ENCODE data around the gene PGS1. TPM values are rescaled to one million over a fixed set of nuclear protein-coding genes. Genes with fewer than 3 reads are reported as not detected.

PGS1 gene
- total RNA-seq, 2 experiments from 2014 or later, result 73.3 to 75.0 TPM

DNA sequence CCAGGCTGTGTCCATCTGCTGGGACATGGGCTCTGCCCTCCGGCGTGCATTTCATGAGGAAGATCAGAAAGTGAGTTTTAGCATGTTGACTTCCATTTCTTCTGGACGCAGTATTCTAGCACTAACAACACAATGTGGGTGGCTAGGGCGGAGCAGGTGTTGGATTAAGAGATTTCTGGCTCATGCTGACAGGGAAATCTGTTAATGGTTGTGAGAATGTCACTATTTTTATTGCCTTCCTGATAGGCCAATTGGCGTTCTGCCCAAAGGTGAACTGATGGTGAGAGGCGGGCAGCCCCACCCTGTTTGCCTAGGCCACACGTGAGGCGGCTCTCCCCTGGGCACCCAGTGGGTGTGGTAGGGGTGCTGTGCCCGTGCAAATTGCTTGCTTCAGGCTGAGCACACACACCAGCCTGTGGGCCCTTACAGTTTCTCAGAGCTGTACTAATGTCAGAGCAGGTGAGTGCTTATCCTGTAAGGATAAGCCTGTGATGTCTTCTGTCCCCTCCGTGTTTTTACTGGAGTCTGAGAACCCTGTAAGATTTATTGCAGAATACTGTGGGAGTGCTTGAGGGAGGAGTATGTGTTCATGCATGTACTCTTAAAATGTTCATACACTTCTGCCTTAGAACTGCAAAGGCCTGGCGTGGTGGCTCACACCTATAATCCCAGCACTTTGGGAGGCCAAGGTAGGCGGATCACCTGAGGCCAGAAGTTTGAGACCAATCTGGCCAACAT is 30.9 kb downstream of the PGS1 start:
- DNase-seq (no peak), ATAC-seq (no peak)
- Mint-ChIP-seq H3K27me3 (no peaks in the 10 kb centered on the region), H3K27ac (peak overlapping the region; percentile 22), H3K4me3 (no peak overlapping the region), H3K36me3 (ENCODE audit: low read depth) (peaks cover 47% of the 10 kb centered on the region), H3K4me1 (peaks cover 62% of the 10 kb centered on the region), H3K9me3 (ENCODE audit: low read depth) (no peaks in the 10 kb centered on the region)
- intact Hi-C loops (cut with DNase I, micrococcal nuclease), result no loop called here
- CTCF ChIA-PET, result interaction anchor here (0.7 to 0.8 kb wide), 2 partner anchors 34 to 457 kb away, joined by 3 to 4 read pairs; no protein-coding TSS in a partner anchor
- POLR2A ChIA-PET, result interaction anchor here (0.6 kb wide), 1 partner anchor 171 kb away, joined by 4 read pairs; no protein-coding TSS in a partner anchor

DNA sequence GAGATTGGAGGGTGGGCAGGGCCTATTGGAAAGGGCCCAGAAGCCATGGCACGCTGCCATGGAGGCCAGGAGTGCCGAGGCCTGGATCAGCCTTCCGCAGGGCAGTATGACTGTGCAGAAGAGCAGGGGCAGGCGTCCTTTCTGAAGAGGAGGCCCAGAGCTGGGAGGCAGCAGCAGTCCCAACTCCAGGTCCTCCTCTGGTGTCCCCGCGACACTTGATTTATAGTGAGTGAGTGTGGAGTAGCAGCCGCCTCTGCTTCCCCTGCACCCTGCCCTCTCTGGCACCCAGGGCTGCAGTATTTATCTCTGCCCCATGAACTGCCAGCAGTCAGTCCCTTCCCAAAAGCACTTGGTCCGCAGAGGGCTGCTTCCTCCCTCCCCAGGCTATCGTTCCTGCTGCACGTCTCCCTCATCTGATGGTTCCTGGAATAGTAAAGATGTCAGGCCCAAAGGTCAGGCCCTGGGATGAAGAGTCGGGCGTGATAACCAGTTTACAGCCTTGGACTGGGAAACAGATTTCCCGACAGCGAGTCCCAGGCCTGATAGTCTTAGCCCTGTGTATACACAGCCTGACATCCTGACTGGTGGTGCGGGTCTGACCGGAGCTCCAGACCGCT is 32.9 kb downstream of the PGS1 start:
- intact Hi-C loops (cut with DNase I, micrococcal nuclease), result no loop called here
- Mint-ChIP-seq H3K9me3 (ENCODE audit: low read depth) (no peaks in the 10 kb centered on the region), H3K4me1 (peaks cover 76% of the 10 kb centered on the region), H3K27ac (peak overlapping the region; percentile 28), H3K27me3 (no peaks in the 10 kb centered on the region), H3K4me3 (no peak overlapping the region), H3K36me3 (ENCODE audit: low read depth) (peaks cover 45% of the 10 kb centered on the region)
- ChIA-PET CTCF (interaction anchor here (1.0 to 1.9 kb wide), 10 partner anchors 8 to 160 kb away, joined by 3 to 7 read pairs (median 4); partner anchors contain the start of gene SOCS3), POLR2A (interaction anchor here (1.0 kb wide), 1 partner anchor 158 kb away, joined by 4 read pairs; no protein-coding TSS in a partner anchor)
- no peak for ATAC-seq
- no peak for DNase-seq

DNA sequence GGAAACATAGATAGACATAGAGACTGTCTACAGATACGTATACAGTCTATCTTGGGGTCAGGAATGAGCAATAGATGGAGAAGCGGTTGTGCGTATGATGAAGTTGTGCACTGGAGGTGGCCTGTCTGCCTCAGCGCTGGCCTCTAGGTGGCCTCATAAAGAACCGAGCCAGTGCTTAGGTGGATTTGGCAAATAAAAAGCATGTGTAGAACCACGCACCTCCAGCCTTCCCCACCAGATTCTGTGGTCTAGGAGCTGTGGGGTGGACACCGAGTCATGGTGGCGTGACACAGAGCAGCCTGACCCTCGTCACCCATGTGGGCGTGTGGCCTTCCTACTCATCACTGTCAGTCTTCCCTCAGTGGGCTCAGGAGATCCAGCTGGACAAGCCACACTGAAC is 34.0 kb downstream of the PGS1 start:
- H3K27me3 Mint-ChIP-seq, result no peaks in the 10 kb centered on the region
- H3K4me1 Mint-ChIP-seq, result peaks cover 78% of the 10 kb centered on the region
- intact Hi-C loops (cut with DNase I, micrococcal nuclease), result no loop called here
- H3K9me3 Mint-ChIP-seq (ENCODE audit: low read depth), result no peaks in the 10 kb centered on the region
- peak; percentile 27 for ATAC-seq
- CTCF ChIA-PET, result interaction anchor here (0.6 to 1.9 kb wide), 11 partner anchors 10 to 297 kb away, joined by 3 to 7 read pairs (median 3); partner anchors contain the start of gene SOCS3
- peak overlapping the region; percentile 92 for H3K27ac Mint-ChIP-seq
- POLR2A ChIA-PET, result interaction anchor here (1.0 kb wide), 2 partner anchors 31 to 159 kb away, joined by 3 to 4 read pairs; no protein-coding TSS in a partner anchor
- peaks cover 52% of the 10 kb centered on the region for H3K36me3 Mint-ChIP-seq (ENCODE audit: low read depth)
- peak; percentile 76 for DNase-seq
- peak overlapping the region; percentile 9 for H3K4me3 Mint-ChIP-seq

DNA sequence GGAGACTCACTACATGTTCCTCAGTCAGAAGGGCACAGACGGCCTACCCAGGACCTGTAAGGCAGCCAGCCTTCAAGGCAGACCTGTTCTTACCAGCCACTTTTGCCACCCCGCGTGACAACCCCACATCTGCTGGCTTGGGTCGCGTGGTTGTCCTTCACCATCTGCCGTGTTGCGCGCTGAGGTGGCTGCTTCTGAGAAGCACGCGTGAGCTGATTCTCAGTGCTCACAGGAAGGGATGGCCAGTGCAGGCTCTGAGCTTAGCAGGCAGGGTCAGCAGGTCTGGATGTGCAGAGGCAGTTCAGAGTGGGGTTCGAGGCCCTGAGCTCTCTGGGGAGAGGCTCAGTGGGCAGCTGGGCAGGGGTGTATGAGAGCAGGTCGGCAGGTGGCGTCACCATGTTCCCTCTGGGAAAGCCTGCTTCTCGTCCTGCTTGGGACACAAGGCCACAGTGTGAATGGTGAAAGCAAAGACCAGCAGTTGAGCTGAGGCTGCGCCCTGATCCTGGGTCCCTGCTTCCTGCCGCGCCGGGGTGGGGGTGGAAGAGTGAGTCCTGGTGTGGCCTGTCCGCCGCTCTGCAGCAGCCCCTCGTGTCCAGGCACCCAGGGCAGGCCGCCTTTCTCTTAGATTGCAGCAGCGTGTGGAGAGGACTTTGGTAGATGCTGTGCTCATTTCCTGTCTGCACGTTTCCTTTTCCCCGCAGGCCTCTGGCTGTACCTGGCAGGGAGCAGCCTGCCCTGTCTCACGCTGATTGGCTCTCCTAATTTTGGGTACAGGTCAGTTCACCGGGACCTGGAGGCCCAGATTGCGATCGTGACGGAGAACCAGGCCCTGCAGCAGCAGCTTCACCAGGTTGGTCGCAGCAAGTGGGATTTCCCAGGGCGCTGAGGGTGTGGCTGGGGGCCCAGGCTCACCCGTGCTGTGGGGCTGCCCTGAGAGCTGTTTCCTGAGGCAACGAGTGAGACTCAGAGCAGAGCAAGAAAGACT is 36.0 kb downstream of the PGS1 start:
- Mint-ChIP-seq H3K27ac (peak overlapping the region; percentile 92), H3K4me1 (peaks cover 75% of the 10 kb centered on the region), H3K27me3 (no peaks in the 10 kb centered on the region), H3K36me3 (ENCODE audit: low read depth) (peaks cover 62% of the 10 kb centered on the region), H3K4me3 (peak overlapping the region; percentile 70), H3K9me3 (ENCODE audit: low read depth) (no peaks in the 10 kb centered on the region)
- intact Hi-C loops (cut with DNase I, micrococcal nuclease), result loop anchor here in 1 of 2 experiments (2.0 kb wide), 1 partner anchor 164 kb away; no protein-coding TSS in a partner anchor
- POLR2A ChIA-PET, result interaction anchor here (0.6 kb wide), 1 partner anchor 10 kb away, joined by 7 read pairs; no protein-coding TSS in a partner anchor
- ATAC-seq (peak; percentile 54), DNase-seq (peak; percentile 82)
- CTCF ChIA-PET, result interaction anchor here (0.5 to 1.0 kb wide), 4 partner anchors 69 to 311 kb away, joined by 3 to 4 read pairs (median 4); no protein-coding TSS in a partner anchor

DNA sequence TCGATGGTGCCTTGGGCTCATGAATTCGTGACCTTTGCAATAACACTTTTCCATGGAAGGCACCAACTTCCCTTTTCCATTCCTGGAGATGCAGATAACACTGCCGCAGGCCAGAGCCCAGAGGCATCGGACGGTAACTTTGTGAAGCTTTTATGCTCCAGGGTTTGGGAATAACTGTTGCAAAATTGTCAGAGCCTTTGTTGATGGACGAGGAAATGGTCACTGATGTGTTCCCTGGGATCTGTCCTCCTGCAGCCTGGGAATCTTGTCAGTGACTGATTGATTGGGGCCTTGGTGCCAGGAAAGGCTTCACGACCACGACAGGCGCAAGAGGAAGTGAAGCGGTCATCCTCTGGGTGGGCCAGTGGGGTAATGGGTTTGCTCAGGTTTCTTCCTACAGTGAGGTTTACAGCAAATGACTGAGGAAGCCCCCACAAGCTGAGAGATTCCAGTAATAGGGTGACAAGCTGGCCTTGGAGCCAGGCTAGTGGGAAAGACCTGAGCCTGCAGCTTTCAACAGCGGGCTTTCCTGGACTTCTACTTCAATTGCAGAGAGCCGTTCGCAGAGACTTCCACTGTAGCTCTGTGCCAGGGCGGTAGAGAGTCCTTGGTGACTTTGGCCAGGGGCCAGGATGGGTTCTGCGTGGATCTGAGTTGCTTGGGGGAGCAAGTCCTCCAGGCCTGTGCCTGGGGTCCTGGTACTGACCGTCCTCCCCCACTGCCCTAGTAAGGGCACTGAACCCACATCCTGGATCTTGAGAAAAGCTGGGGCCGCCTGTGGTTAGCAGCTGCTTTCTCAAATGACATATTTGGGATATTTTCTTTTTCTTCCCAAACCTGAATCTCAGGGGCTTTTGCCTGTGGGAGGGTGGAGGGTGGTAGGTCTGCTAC is 37.6 kb downstream of the PGS1 start:
- H3K4me3 Mint-ChIP-seq, result no peak overlapping the region
- H3K4me1 Mint-ChIP-seq, result peaks cover 79% of the 10 kb centered on the region

DNA sequence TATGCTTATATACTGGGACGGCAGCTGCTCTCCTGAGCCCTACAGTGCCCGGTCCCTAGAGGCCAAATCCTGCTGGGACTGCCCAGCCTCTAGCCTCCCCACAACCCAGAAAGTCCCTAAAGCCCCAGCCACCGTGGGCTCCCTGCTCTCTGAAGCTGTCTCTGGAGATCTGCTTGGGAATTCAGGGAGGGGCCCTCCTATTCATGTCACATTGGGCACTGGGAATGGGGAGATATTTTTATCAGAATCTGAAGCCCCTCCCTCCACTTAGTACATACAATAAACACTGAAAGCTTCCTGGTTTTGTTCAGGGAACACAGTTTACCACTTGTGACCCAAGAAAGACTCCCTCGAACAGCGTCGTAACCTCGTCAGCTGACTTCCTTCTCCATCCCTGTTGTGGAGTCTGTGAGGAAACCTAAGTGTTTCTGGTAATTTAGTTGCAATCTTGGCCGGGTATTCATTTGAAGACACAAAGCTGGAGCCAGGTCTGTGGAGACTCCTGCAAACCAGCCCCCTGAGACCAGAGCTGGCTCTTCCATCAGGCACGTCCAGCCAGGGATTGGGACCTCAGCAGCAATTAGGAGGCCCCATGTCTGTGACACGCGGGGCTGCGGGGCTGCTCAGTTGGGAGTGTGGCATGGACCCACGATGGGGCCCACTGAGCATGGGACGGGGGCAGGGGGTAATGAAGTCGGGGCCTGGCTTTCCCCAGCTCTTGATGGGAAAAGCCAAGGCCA is 38.5 kb downstream of the PGS1 start:
- no peak for DNase-seq
- H3K4me3 Mint-ChIP-seq, result no peak overlapping the region
- intact Hi-C loops (cut with DNase I, micrococcal nuclease), result no loop called here
- peak overlapping the region; percentile 92 for H3K27ac Mint-ChIP-seq
- ChIA-PET POLR2A (interaction anchor here (1.0 kb wide), 1 partner anchor 56 kb away, joined by 3 read pairs; no protein-coding TSS in a partner anchor), CTCF (interaction anchor here (0.6 to 1.8 kb wide), 8 partner anchors 9 to 131 kb away, joined by 3 to 5 read pairs (median 4); no protein-coding TSS in a partner anchor)
- peaks cover 72% of the 10 kb centered on the region for H3K36me3 Mint-ChIP-seq (ENCODE audit: low read depth)
- peaks cover 80% of the 10 kb centered on the region for H3K4me1 Mint-ChIP-seq
- no peak for ATAC-seq
- no peaks in the 10 kb centered on the region for H3K27me3 Mint-ChIP-seq
- H3K9me3 Mint-ChIP-seq (ENCODE audit: low read depth), result no peaks in the 10 kb centered on the region

More for the DNA sequence above, 37.6 kb downstream of the PGS1 start:
- ATAC-seq (no peak), DNase-seq (no peak)
- H3K27me3 Mint-ChIP-seq, result no peaks in the 10 kb centered on the region
- H3K36me3 Mint-ChIP-seq (ENCODE audit: low read depth), result peaks cover 67% of the 10 kb centered on the region
- peak overlapping the region; percentile 92 for H3K27ac Mint-ChIP-seq
- H3K9me3 Mint-ChIP-seq (ENCODE audit: low read depth), result no peaks in the 10 kb centered on the region
- ChIA-PET POLR2A (interaction anchor here (1.0 kb wide), 1 partner anchor 55 kb away, joined by 3 read pairs; no protein-coding TSS in a partner anchor), CTCF (interaction anchor here (0.7 to 1.8 kb wide), 8 partner anchors 10 to 130 kb away, joined by 3 to 5 read pairs (median 4); no protein-coding TSS in a partner anchor)
- intact Hi-C loops (cut with DNase I, micrococcal nuclease), result loop anchor here in 1 of 2 experiments (2.0 kb wide), 1 partner anchor 165 kb away; no protein-coding TSS in a partner anchor

DNA sequence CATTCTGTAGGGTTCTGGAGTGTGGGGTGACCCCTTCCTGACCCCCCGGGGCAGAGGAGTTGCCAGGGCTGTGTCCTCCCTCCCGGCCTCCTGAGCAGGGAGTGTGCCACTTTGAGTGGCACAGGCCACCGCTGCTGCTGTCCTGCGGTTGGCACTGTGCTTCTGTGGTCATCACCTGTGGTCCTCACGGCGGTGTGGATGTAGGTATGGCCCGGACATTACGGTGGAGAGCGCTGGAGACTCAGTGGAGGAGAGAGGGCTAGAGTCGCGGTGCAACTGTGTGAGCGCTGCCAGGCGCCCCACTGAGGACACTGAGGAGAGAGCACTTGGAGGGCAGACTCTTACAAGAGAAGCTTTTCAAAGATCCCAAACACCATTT is 39.1 kb downstream of the PGS1 start:
- Mint-ChIP-seq H3K27me3 (no peaks in the 10 kb centered on the region), H3K4me1 (peaks cover 79% of the 10 kb centered on the region), H3K27ac (peak overlapping the region; percentile 92), H3K4me3 (no peak overlapping the region), H3K9me3 (ENCODE audit: low read depth) (no peaks in the 10 kb centered on the region), H3K36me3 (ENCODE audit: low read depth) (peaks cover 72% of the 10 kb centered on the region)
- intact Hi-C loops (cut with DNase I, micrococcal nuclease), result no loop called here
- CTCF ChIA-PET, result interaction anchor here (0.6 to 7.1 kb wide), 5 partner anchors 35 to 291 kb away, joined by 3 to 63 read pairs (median 4); no protein-coding TSS in a partner anchor
- POLR2A ChIA-PET, result interaction anchor here (1.0 kb wide), 1 partner anchor 57 kb away, joined by 3 read pairs; no protein-coding TSS in a partner anchor
- DNase-seq, result no peak
- no peak for ATAC-seq

DNA sequence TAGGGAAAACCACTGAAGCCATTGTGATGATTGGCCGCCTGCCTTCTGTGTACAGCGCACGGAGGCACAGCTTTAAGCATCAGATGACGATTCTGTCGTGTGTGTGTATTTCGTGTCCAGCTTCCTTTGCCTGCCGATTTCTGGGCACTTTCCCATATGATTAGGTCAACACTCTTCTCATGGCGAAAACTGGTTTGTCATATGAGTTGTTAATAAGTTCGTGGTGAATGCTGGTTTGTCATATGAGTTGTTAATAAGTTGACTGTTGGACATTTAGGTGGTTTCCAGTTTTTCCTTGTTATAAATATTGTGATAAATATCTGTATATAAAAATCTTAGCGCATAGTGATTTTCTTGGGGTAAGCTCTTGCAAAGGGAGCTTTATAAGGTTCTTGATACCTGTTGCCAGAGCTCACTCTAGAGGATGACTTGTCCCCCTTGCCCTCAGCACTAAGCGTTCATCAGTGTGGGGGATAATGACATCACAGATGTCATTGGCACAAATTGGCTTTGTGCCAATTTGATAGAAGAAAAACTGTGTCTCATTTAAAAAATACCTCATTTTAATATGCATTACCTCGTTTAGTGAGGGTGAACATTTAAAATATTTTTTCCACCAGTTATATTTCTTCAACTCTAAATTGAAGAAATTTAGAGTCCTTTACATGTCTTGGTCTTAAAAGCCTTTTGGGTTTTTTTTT is 40.0 kb downstream of the PGS1 start:
- Mint-ChIP-seq H3K4me3 (no peak overlapping the region), H3K36me3 (ENCODE audit: low read depth) (peaks cover 68% of the 10 kb centered on the region), H3K27ac (peak overlapping the region; percentile 60), H3K9me3 (ENCODE audit: low read depth) (no peaks in the 10 kb centered on the region), H3K27me3 (no peaks in the 10 kb centered on the region), H3K4me1 (peaks cover 69% of the 10 kb centered on the region)
- ChIA-PET POLR2A (interaction anchor here (0.8 kb wide), 1 partner anchor 34 kb away, joined by 6 read pairs; no protein-coding TSS in a partner anchor), CTCF (interaction anchor here (0.6 to 7.1 kb wide), 9 partner anchors 8 to 290 kb away, joined by 3 to 63 read pairs (median 4); no protein-coding TSS in a partner anchor)
- DNase-seq (no peak), ATAC-seq (no peak)
- intact Hi-C loops (cut with DNase I, micrococcal nuclease), result no loop called here
